ENCODE data around the gene CHI3L2.

DNA sequence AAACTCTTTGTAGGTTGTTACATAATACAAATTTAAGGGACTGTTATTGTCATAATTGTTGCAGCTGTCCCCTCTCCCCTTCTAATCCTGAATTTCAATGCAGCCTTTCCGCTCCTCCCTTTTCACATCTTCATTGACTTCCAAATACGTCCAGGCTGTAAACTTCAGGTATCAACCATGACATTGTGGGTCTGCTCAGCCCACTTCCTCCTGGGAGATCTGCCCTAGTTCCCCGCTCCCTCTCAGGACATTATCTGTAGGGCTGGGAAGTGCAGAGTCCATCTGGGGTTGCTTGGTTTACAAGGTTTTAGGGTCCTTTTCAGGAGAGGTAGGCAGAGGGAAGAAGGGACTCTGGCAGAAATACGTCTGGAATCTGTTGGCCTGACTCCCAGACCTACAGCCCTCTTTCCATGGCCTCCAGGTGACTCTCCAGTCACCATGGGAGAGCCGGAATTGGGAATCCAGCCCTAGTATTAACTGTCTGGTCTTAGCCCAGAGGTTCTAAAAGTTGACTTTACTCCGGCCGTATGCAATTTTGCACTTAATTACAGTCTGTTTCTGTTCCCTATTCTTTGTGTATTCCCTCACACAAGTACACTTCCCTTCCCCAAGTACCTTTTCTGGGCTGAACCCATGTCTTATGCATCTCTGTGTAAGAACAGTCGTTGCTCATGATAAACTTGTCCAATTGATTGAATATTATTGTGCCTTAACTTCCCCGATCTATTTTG is 22.4 kb upstream of the CHI3L2 start:
- no peak for TF ChIP-seq CREB1 (CRISPR knock-in tag; IDR thresholded peaks at IDR 0.05)
- TF ChIP-seq CTCF (IDR thresholded peaks at IDR 0.05), result no peak
- no peak for TF ChIP-seq SMAD4 (CRISPR knock-in tag; IDR thresholded peaks at IDR 0.05)
- TF ChIP-seq, protein P1, sequence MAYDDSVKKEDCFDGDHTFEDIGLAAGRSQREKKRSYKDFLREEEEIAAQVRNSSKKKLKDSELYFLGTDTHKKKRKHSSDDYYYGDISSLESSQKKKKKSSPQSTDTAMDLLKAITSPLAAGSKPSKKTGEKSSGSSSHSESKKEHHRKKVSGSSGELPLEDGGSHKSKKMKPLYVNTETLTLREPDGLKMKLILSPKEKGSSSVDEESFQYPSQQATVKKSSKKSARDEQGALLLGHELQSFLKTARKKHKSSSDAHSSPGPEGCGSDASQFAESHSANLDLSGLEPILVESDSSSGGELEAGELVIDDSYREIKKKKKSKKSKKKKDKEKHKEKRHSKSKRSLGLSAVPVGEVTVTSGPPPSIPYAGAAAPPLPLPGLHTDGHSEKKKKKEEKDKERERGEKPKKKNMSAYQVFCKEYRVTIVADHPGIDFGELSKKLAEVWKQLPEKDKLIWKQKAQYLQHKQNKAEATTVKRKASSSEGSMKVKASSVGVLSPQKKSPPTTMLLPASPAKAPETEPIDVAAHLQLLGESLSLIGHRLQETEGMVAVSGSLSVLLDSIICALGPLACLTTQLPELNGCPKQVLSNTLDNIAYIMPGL (CRISPR knock-in tag; IDR thresholded peaks at IDR 0.05), result no peak
- TF ChIP-seq, protein P2, sequence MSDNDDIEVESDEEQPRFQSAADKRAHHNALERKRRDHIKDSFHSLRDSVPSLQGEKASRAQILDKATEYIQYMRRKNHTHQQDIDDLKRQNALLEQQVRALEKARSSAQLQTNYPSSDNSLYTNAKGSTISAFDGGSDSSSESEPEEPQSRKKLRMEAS (CRISPR knock-in tag; IDR thresholded peaks at IDR 0.05), result no peak
- TF ChIP-seq FOXP1 (CRISPR knock-in tag; IDR thresholded peaks at IDR 0.05; ENCODE audit: borderline replicate concordance), result no peak
- TF ChIP-seq, protein P3, sequence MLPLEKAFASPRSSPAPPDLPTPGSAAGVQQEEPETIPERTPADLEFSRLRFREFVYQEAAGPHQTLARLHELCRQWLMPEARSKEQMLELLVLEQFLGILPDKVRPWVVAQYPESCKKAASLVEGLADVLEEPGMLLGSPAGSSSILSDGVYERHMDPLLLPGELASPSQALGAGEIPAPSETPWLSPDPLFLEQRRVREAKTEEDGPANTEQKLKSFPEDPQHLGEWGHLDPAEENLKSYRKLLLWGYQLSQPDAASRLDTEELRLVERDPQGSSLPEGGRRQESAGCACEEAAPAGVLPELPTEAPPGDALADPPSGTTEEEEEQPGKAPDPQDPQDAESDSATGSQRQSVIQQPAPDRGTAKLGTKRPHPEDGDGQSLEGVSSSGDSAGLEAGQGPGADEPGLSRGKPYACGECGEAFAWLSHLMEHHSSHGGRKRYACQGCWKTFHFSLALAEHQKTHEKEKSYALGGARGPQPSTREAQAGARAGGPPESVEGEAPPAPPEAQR (CRISPR knock-in tag; IDR thresholded peaks at IDR 0.05), result no peak
- no peak for TF ChIP-seq NFYB (CRISPR knock-in tag; conservative IDR thresholded peaks at IDR 0.05; ENCODE audit: low read depth)
- TF ChIP-seq IRF2 (CRISPR knock-in tag; IDR thresholded peaks at IDR 0.05; ENCODE audit: borderline replicate concordance, low read depth), result no peak
- no peak for TF ChIP-seq TP53 (CRISPR knock-in tag; IDR thresholded peaks at IDR 0.05)
- no peak for TF ChIP-seq GABPB1 (CRISPR knock-in tag; IDR thresholded peaks at IDR 0.05)
- no peak for TF ChIP-seq SP1 (CRISPR knock-in tag; conservative IDR thresholded peaks at IDR 0.05)
- TF ChIP-seq FOXJ3 (CRISPR knock-in tag; IDR thresholded peaks at IDR 0.05; ENCODE audit: borderline replicate concordance), result no peak
- no peak for TF ChIP-seq CREM (CRISPR knock-in tag; IDR thresholded peaks at IDR 0.05)

Data from WTC11 (cell line).